Measurements from ENCODE around the gene NFIB. TPM values are rescaled to one million over a fixed set of nuclear protein-coding genes. Genes with fewer than 3 reads are reported as not detected.
A peak's percentile ranks its signal among the peaks of the same experiment; 100 is the strongest.

The NFIB gene
- total and polyA plus RNA-seq, 2 donors (not counting 3 experiments of a cell fraction or from before 2014, with no cell fraction given) = 26.4 to 174 TPM

DNA sequence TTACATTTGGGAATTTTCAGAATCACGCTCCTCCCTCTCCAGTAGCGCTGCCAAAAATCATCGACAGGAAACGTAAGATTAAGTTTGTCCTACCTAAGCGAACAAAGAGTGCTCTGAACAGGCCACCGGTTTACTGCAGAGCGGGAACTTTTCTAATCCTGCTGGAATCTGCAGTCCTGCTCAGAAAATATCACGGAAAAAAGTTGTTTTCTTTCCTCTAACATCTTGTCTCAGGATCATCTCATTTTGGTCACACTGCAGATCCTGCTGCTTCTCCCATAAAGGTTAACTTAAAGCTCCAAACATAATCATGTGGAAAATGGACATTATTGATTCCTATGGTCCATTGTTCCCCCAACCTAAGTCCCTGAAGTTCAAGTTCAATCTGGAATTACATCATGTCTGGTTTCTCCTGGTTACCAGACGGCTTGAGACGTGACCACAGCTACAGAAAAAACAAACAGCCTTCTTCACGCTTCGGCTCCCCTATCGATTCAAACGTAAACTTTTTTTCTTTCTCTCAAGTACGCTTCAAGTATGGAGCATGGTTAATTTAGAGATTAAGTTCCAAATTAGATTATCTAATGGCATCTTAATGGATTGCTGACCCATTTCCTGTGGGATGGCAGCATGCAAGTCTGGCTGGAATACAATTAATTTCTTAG lies 217.6 kb downstream of the NFIB start:
- ChIA-PET CTCF (interaction anchor here (0.8 to 2.7 kb wide), 8 partner anchors 53 to 669 kb away, joined by 3 to 12 read pairs (median 3); no protein-coding TSS in a partner anchor), POLR2A (no interaction called here)
- Histone ChIP-seq H3K9ac (replicated peaks; ENCODE audit: extremely low read depth, insufficient read depth, low read length) (peak overlapping the region; percentile 89), H3K4me1 (ENCODE audit: control insufficient read depth, extremely low read depth, insufficient read depth, low read length) (peaks cover 55% of the 10 kb centered on the region), H3K4me2 (ENCODE audit: insufficient read depth, low read length) (peak overlapping the region; percentile 78), H3K4me3 (replicated peaks in 1 of 3; ENCODE audit: insufficient read depth in 1 of 3, low read depth in 1 of 3, low read length in 3 of 3) (peak overlapping the region in 1 of 3 experiments; percentile 60), H3K36me3 (ENCODE audit: control insufficient read depth in 2 of 2, extremely low read depth in 1 of 2, insufficient read depth in 2 of 2, low read length in 2 of 2) (peaks cover 6% of the 10 kb centered on the region in 2 experiments), H3K27me3 (ENCODE audit: control insufficient read depth in 2 of 2, insufficient read depth in 2 of 2, low read length in 2 of 2) (no peaks in the 10 kb centered on the region), H3K9me1 (replicated peaks; ENCODE audit: control insufficient read depth, extremely low read depth, insufficient read depth, low read length) (no peaks in the 10 kb centered on the region), H3K79me2 (ENCODE audit: control insufficient read depth, insufficient read depth, low read length) (peaks cover 5% of the 10 kb centered on the region), H2AFZ (ENCODE audit: low read depth, low read length) (no peak overlapping the region), H3K9me3 (replicated peaks; ENCODE audit: control insufficient read depth, insufficient read depth, low read length) (no peaks in the 10 kb centered on the region), H3K27ac (ENCODE audit: insufficient read depth, low read depth, low read length) (peak overlapping the region; percentile 96), H4K20me1 (replicated peaks; ENCODE audit: control insufficient read depth, extremely low read depth, insufficient read depth, low read length) (no peaks in the 10 kb centered on the region)
- dilution Hi-C loops (cut with MboI; ENCODE audit: extremely low pct_ligation_motif_present, low sequenced_read_pairs) (no loop called here), intact Hi-C loops (cut with micrococcal nuclease) (loop anchor here (1.0 to 5.0 kb wide), 21 partner anchors 12 to 818 kb away; partner anchors contain the start of genes MPDZ and NFIB)
- TSS peak; percentile 54 for BruUV-seq (replicated peaks)
- FAIRE-seq (peak; percentile 90), DNase-seq (ENCODE audit: low read depth, low spot score) (peak; percentile 97)
- no peak for TF ChIP-seq EZH2 (IDR thresholded peaks at IDR 0.05; ENCODE audit: borderline replicate concordance, low read depth, low read length, severe bottlenecking)
- TF ChIP-seq, protein P1, sequence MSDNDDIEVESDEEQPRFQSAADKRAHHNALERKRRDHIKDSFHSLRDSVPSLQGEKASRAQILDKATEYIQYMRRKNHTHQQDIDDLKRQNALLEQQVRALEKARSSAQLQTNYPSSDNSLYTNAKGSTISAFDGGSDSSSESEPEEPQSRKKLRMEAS (IDR thresholded peaks at IDR 0.05; ENCODE audit: insufficient read depth, insufficient read length) = no peak
- TF ChIP-seq POLR2A (IDR thresholded peaks at IDR 0.05; ENCODE audit: low read depth, low read length) = peak; percentile 44
- TF ChIP-seq, protein P2, sequence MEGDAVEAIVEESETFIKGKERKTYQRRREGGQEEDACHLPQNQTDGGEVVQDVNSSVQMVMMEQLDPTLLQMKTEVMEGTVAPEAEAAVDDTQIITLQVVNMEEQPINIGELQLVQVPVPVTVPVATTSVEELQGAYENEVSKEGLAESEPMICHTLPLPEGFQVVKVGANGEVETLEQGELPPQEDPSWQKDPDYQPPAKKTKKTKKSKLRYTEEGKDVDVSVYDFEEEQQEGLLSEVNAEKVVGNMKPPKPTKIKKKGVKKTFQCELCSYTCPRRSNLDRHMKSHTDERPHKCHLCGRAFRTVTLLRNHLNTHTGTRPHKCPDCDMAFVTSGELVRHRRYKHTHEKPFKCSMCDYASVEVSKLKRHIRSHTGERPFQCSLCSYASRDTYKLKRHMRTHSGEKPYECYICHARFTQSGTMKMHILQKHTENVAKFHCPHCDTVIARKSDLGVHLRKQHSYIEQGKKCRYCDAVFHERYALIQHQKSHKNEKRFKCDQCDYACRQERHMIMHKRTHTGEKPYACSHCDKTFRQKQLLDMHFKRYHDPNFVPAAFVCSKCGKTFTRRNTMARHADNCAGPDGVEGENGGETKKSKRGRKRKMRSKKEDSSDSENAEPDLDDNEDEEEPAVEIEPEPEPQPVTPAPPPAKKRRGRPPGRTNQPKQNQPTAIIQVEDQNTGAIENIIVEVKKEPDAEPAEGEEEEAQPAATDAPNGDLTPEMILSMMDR (IDR thresholded peaks at IDR 0.05; ENCODE audit: extremely low read depth in 1 of 2, insufficient read depth in 1 of 2, low read depth in 1 of 2, low read length in 2 of 2) = no peak
- peak; percentile 86 for TF ChIP-seq GATA2 (IDR thresholded peaks at IDR 0.05; ENCODE audit: insufficient read depth, insufficient read length, low read depth, low read length)
- TF ChIP-seq POLR2AphosphoS5 (IDR thresholded peaks at IDR 0.05; ENCODE audit: insufficient read depth, low read depth, low read length) = peak; percentile 41
- TF ChIP-seq FOS (IDR thresholded peaks at IDR 0.05; ENCODE audit: borderline replicate concordance, insufficient read depth, low read length) = peak; percentile 4
- TF ChIP-seq MYC (IDR thresholded peaks at IDR 0.05; ENCODE audit: low read depth, low read length) = no peak
- peak; percentile 30 for TF ChIP-seq JUN (IDR thresholded peaks at IDR 0.05; ENCODE audit: borderline replicate concordance, insufficient read depth, insufficient read length, low read depth)

Data from endothelial cell of umbilical vein (primary cell).